GM12872 (cell line): ENCODE measurements around the gene HSBP1.

Experiments
- CTCF ChIP-seq: IDR thresholded peaks from 3 replicates; pipeline ENCODE4 v1.5.1; 2011; ENCODE audit warnings: low read depth, mild to moderate bottlenecking, low read length, moderate library complexity; ENCODE audit not compliant: insufficient read depth

HSBP1 gene

GRCh38 chr16:83850947-83851346 lies 43.2 kb downstream of the HSBP1 start:
- TF ChIP-seq CTCF, result no peak

- no peak for TF ChIP-seq CTCF
These were observed 43.7 kb downstream of the HSBP1 start for GRCh38 chr16:83851473-83851872.

GRCh38 chr16:83852774-83853173 lies 45.0 kb downstream of the HSBP1 start:
- TF ChIP-seq CTCF, result no peak

- no peak for TF ChIP-seq CTCF
These were observed 46.1 kb downstream of the HSBP1 start for GRCh38 chr16:83853834-83854233.

GRCh38 chr16:83854420-83854819 lies 46.6 kb downstream of the HSBP1 start:
- TF ChIP-seq CTCF, result no peak

GRCh38 chr16:83856792-83857191 lies 49.0 kb downstream of the HSBP1 start:
- TF ChIP-seq CTCF, result no peak

GRCh38 chr16:83859265-83859664 lies 51.5 kb downstream of the HSBP1 start:
- TF ChIP-seq CTCF, result no peak

- TF ChIP-seq CTCF, result no peak
These were observed 54.9 kb downstream of the HSBP1 start for GRCh38 chr16:83862661-83863060.
